H1 (cell line): Measurements from ENCODE around the gene HOMER2. TPM values are rescaled to one million over a fixed set of nuclear protein-coding genes. Genes with fewer than 3 reads are reported as not detected.

Experiments used
- ASH2L ChIP-seq: fragments of 200-600, 300-600 bp; sonication (generic); IDR thresholded peaks from one replicate; pipeline ENCODE4 v1.7.1; 2017; ENCODE audit warnings: low read length
- ATF3 ChIP-seq: IDR thresholded peaks from 2 replicates; pipeline ENCODE4 v1.6.1; 2011; ENCODE audit warnings: low read depth, mild to moderate bottlenecking, low read length; ENCODE audit not compliant: insufficient read depth
- BACH1 ChIP-seq: IDR thresholded peaks from 2 replicates; pipeline ENCODE4 v1.6.1; 2012; ENCODE audit warnings: low read length, improper control_type of control experiment
- CBX5 ChIP-seq: fragments of 300-800, 300-1000 bp; sonication (generic); IDR thresholded peaks from 2 replicates; pipeline ENCODE4 v1.7.1; 2016; ENCODE audit warnings: antibody characterized with exemption, low read length, low read depth
- CHD7 ChIP-seq: fragments of 300-600 bp; sonication (generic); IDR thresholded peaks from 2 replicates; pipeline ENCODE4 v1.7.1; 2012; ENCODE audit warnings: low read length, moderate library complexity, mild to moderate bottlenecking, inconsistent platforms; ENCODE audit not compliant: insufficient replicate concordance
- E2F6 ChIP-seq: IDR thresholded peaks from 2 replicates; pipeline ENCODE4 v1.6.1; 2012; ENCODE audit warnings: inconsistent platforms
- JUND ChIP-seq: IDR thresholded peaks from 2 replicates; pipeline ENCODE4 v1.6.1; 2011; ENCODE audit warnings: mild to moderate bottlenecking, improper control_type of control experiment, low read length
- KDM4A ChIP-seq: IDR thresholded peaks from one replicate; pipeline ENCODE4 v1.7.1; 2012; ENCODE audit warnings: low read depth, mild to moderate bottlenecking, moderate library complexity, low read length, inconsistent platforms; ENCODE audit not compliant: severe bottlenecking
- NANOG ChIP-seq: IDR thresholded peaks from 2 replicates; pipeline ENCODE4 v1.6.1; 2011; ENCODE audit warnings: low read length, low read depth, mild to moderate bottlenecking, inconsistent platforms; ENCODE audit not compliant: insufficient read depth, poor library complexity, severe bottlenecking
- RBBP5 ChIP-seq: IDR thresholded peaks from 2 replicates; pipeline ENCODE4 v1.7.1; 2012; ENCODE audit warnings: low read depth, mild to moderate bottlenecking, inconsistent platforms, low read length, moderate library complexity, borderline replicate concordance
- TCF12 ChIP-seq: IDR thresholded peaks from 2 replicates; pipeline ENCODE4 v1.6.1; 2011; ENCODE audit warnings: low read depth, mild to moderate bottlenecking, low read length
- polyA plus RNA-seq, 7 experiments: library from polyadenylated mRNA; depleted of rRNA in 3 of 7; stranded (reverse) in 5 of 7; unstranded in 2 of 7; fragments of >200 nt in 5 of 7; fragments of 200-250 nt in 2 of 7; gene quantifications; 1 replicate in 5 of 7; 2 replicates in 1 of 7; 4 replicates in 1 of 7; pipeline versions ENCODE4 v1.2.1 to v1.2.3, GENCODE V29; 2011 to 2013; ENCODE audit warnings: missing spikeins in 2 of 7, mixed read lengths in 2 of 7
- total RNA-seq: library from RNA; stranded (reverse); fragmentation: NEBNext Ultra II Directional; extraction: Animal tissue kit (Norgen Biotek cat#: 25700); gene quantifications from 2 replicates; pipeline ENCODE4 v1.2.1, GENCODE V29; 2021

The HOMER2 gene
- total and polyA plus RNA-seq, 2 of the 8 experiments (the other 6 are each of a cell fraction or from before 2014, with no cell fraction given), result 12.5 to 27.6 TPM

GRCh38 chr15:82878325-82878724 lies 74.2 kb downstream of the HOMER2 start (continued):
- TF ChIP-seq CHD7 (no peak), RBBP5 (no peak), NANOG (no peak), ATF3 (no peak), TCF12 (no peak), ASH2L (no peak), JUND (no peak), BACH1 (no peak), KDM4A (no peak), CBX5 (no peak), E2F6 (no peak)
